ENCODE data around the gene ARPP19. TPM values are rescaled to one million over a fixed set of nuclear protein-coding genes. Genes with fewer than 3 reads are reported as not detected.
"Not testable (repeated sequence)": the region's sequence is repeated elsewhere in the genome, so short reads cannot be mapped to it uniquely, and the experiment has no call there.

ARPP19 gene
- polyA plus RNA-seq, 1 of the 3 experiments (the other 2 are of a cell fraction), result 29.0 TPM

- H3K36me3 ChIP-seq (replicated peaks in 1 of 2; ENCODE audit: control insufficient read depth in 1 of 2, insufficient read depth in 2 of 2, low read length in 1 of 2), result peaks cover 75 to 90% of the 10 kb centered on the region in 2 experiments
Observed at GRCh38 chr15:52551762-52552161, 17.1 kb downstream of the ARPP19 start.

GRCh38 chr15:52551186-52551585 is 17.6 kb downstream of the ARPP19 start:
- WGBS (ENCODE audit: low lambda C conversion rate), result 96% methylated on average over 1 of the region's 1 CpG
- H3K9me2 ChIP-seq; H3K4me1 ChIP-seq (ENCODE audit: control insufficient read depth in 1 of 2, insufficient read depth in 2 of 2, low read depth in 1 of 2, low read length in 1 of 2); H2AFZ ChIP-seq (ENCODE audit: low read depth); H3K9ac ChIP-seq; H3K4me2 ChIP-seq; POLR2A ChIA-PET; DNase-seq; H3K9me3 ChIP-seq; H3K4me3 ChIP-seq (ENCODE audit: low read depth in 2 of 2, low read length in 1 of 2); H3K27me3 ChIP-seq (ENCODE audit: insufficient read depth); H3K27ac ChIP-seq (ENCODE audit: low read depth in 2 of 2, low read length in 1 of 2): not testable (repeated sequence)
- H3F3A ChIP-seq (replicated peaks; ENCODE audit: insufficient read depth), result peaks cover 18% of the 10 kb centered on the region
- H4K20me1 ChIP-seq (ENCODE audit: insufficient read depth), result peaks cover 17% of the 10 kb centered on the region
- CTCF ChIA-PET, result interaction anchor here (1.0 kb wide), 1 partner anchor 18 kb away, joined by 5 read pairs; no protein-coding TSS in a partner anchor
- peaks cover 48% of the 10 kb centered on the region for H3K79me2 ChIP-seq (ENCODE audit: insufficient read depth)
- peaks cover 75 to 90% of the 10 kb centered on the region in 2 experiments for H3K36me3 ChIP-seq (replicated peaks in 1 of 2; ENCODE audit: control insufficient read depth in 1 of 2, insufficient read depth in 2 of 2, low read length in 1 of 2)

More at GRCh38 chr15:52551762-52552161, 17.1 kb downstream of the ARPP19 start:
- 97% methylated on average over 6 of the region's 6 CpGs for WGBS (ENCODE audit: low lambda C conversion rate)
- Histone ChIP-seq H3K9ac (no peak overlapping the region), H3K9me3 (no peaks in the 10 kb centered on the region), H3K4me3 (ENCODE audit: low read depth in 2 of 2, low read length in 1 of 2) (no peak overlapping the region), H3K27me3 (ENCODE audit: insufficient read depth) (no peaks in the 10 kb centered on the region), H3F3A (replicated peaks; ENCODE audit: insufficient read depth) (peaks cover 18% of the 10 kb centered on the region), H2AFZ (ENCODE audit: low read depth) (no peak overlapping the region), H3K27ac (ENCODE audit: low read depth in 2 of 2, low read length in 1 of 2) (no peak overlapping the region), H3K9me2 (no peaks in the 10 kb centered on the region), H3K79me2 (ENCODE audit: insufficient read depth) (peaks cover 54% of the 10 kb centered on the region), H4K20me1 (ENCODE audit: insufficient read depth) (peaks cover 21% of the 10 kb centered on the region), H3K4me2 (no peak overlapping the region), H3K4me1 (ENCODE audit: control insufficient read depth in 1 of 2, insufficient read depth in 2 of 2, low read depth in 1 of 2, low read length in 1 of 2) (peaks cover 0 to 6% of the 10 kb centered on the region in 2 experiments; a peak in 1 of 4 replicates)
- ChIA-PET CTCF (no interaction called here), POLR2A (no interaction called here)
- no peak for DNase-seq
- TF ChIP-seq CHD2 (IDR thresholded peaks at IDR 0.05; ENCODE audit: low read length, partially characterized antibody) (no peak), SIN3A (IDR thresholded peaks at IDR 0.05; ENCODE audit: borderline replicate concordance, low read depth, low read length) (no peak), YY1 (IDR thresholded peaks at IDR 0.05; ENCODE audit: low read depth) (no peak), TEAD4 (IDR thresholded peaks at IDR 0.05; ENCODE audit: borderline replicate concordance, insufficient read depth) (no peak), RCOR1 (IDR thresholded peaks at IDR 0.05; ENCODE audit: low read length) (no peak), RXRA (IDR thresholded peaks at IDR 0.05; ENCODE audit: borderline replicate concordance, low read depth) (no peak), EP300 (IDR thresholded peaks at IDR 0.05; ENCODE audit: borderline replicate concordance in 1 of 2, low read depth in 1 of 2, low read length in 1 of 2) (no peak), RFX5 (IDR thresholded peaks at IDR 0.05; ENCODE audit: low read length) (no peak), SMC3 (IDR thresholded peaks at IDR 0.05; ENCODE audit: low read depth, low read length) (no peak), TCF12 (IDR thresholded peaks at IDR 0.05) (no peak), MEF2A (IDR thresholded peaks at IDR 0.05; ENCODE audit: borderline replicate concordance, low read depth) (no peak), PBX3 (IDR thresholded peaks at IDR 0.05) (no peak), FOSL2 (IDR thresholded peaks at IDR 0.05; ENCODE audit: borderline replicate concordance, low read depth) (no peak), ELF1 (IDR thresholded peaks at IDR 0.05) (no peak), CTCF (IDR thresholded peaks at IDR 0.05) (no peak), NRF1 (IDR thresholded peaks at IDR 0.05; ENCODE audit: low read depth, low read length) (no peak)
